ENCODE measurements around the gene ADCY4. TPM values are rescaled to one million over a fixed set of nuclear protein-coding genes. Genes with fewer than 3 reads are reported as not detected.
"Not testable (repeated sequence)": the region's sequence is repeated elsewhere in the genome, so short reads cannot be mapped to it uniquely, and the experiment has no call there.

ADCY4 gene
- total RNA-seq, 1 donor from 2014 or later, result 68.1 TPM

- ATAC-seq, result no peak
- intact Hi-C loops (cut with DNase I), result no loop called here
- DNase-seq (ENCODE audit: low spot score), result no peak
These were observed 9.2 kb upstream of the ADCY4 start for GRCh38 chr14:24343795-24344660.

DNA sequence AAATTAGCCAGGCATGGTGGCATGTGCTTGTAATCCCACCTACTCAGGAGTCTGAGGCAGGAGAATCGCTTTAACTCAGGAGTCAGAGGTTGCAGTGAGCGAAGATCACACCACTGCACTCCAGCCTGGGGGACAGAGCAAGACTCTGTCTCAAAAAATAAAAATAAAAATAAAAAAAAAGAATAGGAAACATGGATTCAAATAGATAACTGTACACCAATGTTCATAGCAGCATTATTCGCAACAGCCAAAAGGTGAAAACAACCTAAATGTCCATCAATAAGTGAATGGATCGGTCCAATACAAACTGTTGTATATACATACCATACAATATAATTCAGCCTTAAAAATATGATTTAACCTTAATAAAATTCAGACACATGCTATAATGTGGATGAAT is 8.0 kb upstream of the ADCY4 start:
- DNase-seq (ENCODE audit: low spot score) (no peak), ATAC-seq (no peak)
- intact Hi-C loops (cut with DNase I), result no loop called here

DNA sequence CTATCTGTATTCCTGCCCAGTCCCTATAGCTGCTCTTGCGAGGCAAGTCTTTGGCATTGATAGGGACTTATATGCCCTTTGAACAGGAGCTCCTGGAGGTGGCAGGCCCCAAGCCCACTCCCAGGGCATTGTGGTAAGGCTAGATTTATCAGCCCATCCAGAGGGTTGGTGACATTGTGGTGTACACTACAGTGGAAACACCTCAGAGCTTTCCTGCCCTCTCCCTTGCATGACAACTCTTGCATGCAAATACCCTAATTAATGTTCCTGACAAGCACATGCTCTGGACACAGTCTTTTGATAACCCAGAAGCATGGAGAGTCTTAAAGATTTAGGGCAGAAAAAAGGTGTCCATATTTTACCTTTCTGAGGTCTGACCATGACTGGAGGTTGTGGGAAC is 5.7 kb upstream of the ADCY4 start:
- DNase-seq (ENCODE audit: low spot score) (no peak), ATAC-seq (no peak)
- intact Hi-C loops (cut with DNase I), result no loop called here

DNA sequence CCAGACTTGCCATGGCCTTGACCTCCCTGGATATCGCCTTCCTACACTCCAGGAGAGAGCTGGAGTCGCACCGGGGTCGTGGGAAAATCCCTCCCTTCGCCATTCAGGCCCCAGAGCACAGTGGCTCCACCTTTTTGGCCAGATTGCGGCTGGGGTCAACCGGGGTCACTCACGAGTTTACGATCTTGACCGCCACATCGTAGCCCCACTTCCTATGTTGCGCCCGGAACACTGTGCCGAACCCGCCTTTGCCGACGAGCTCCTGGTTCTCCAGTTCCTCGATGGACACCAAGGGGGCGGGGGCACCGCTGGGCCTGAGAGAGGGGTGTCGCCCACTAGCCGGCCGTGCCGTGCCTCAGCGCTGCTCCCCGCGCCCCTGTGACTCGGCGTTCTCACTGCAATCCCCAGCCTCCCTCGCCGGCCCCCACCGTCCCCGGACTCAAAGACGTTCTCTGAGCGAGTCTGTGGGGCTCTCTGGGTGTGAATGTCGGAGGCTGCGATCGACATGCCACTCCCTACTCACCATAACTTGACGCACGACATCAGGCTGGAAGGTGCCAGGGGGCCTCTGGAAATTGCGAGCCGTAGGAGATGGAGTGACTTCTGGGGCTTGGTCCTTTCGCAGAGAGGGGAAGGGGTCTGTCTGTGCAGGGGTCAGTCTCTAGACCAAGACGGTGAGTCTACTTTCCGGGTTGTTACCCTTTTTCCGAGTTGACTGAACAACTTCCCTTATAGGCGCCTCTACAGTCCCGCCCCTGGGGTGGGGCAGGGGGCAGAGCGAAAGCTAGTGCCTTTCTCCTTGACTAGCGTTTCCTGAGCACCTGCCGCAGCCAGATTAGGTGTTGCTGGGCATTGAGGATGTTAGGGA is 4.6 kb upstream of the ADCY4 start, which contains the start of gene RIPK3:
Gene RIPK3 (minus strand): TSS at position 708 of the 868 bp plus-strand sequence. CDS start 165 bp downstream, at position 543.
- no peak for DNase-seq (ENCODE audit: low spot score)
- intact Hi-C loops (cut with DNase I), result no loop called here

DNA sequence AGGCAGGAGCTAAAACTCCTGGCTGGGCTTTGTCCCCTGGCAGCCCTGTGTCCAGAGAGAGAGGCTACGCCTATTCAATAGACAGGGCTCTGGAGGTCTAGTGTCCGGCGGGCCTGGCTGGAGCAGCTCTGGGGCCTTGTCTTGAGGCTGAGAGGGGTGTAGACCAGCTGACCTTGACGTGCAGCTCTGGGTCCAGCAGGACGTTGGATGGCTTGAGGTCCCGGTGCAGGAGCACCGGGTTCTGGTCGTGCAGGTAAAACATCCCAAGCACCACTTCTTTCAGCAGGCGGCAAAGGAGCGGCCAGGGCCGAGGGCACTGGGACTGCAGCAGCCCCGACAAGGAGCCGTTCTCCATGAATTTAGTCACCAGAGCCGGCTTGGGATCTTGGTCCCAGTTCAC is 4.0 kb upstream of the ADCY4 start:
- intact Hi-C loops (cut with DNase I), result no loop called here
- ATAC-seq, result no peak
- DNase-seq (ENCODE audit: low spot score), result no peak

More for the DNA sequence above, 4.6 kb upstream of the ADCY4 start, which contains the start of gene RIPK3:
- ATAC-seq, result peak; percentile 46

- intact Hi-C loops (cut with DNase I), result no loop called here
- DNase-seq (ENCODE audit: low spot score) (no peak), ATAC-seq (no peak)
These were observed 2.9 kb upstream of the ADCY4 start for GRCh38 chr14:24337824-24338175.

DNA sequence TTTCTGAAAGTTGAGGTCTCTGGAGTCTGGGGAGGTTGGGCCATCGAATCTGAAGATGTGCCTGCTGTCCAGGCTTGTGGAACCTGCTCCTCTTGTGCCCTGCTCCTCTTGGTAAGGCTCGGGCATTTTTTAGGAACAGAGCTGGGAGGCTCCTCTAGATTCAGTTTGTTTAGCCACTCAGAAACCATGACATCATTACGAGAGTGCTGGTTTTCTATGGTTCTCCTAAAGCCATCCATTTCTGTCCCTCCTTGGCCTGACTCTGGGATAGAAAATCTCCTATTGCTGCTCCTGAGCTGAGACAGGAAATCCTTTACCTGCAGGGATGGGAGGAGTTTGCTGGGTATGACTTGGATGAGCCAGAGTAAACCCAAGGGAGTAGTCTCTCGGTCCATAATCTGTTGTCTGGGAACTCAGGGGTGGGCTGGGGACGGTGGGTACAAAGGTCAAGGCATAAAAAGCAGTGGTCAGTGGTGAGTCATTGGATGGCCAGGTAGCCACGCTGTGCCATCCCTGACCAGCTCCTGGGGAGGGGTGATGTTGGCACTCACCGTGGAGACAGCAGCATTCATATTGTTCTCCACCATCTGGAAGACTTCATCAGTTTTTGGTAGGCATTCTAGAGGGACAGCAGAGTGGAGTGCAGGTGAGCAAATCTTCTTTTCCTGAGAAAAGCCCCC is 2.4 kb upstream of the ADCY4 start:
- DNase-seq (ENCODE audit: low spot score) (no peak), ATAC-seq (no peak)
- intact Hi-C loops (cut with DNase I), result no loop called here

DNA sequence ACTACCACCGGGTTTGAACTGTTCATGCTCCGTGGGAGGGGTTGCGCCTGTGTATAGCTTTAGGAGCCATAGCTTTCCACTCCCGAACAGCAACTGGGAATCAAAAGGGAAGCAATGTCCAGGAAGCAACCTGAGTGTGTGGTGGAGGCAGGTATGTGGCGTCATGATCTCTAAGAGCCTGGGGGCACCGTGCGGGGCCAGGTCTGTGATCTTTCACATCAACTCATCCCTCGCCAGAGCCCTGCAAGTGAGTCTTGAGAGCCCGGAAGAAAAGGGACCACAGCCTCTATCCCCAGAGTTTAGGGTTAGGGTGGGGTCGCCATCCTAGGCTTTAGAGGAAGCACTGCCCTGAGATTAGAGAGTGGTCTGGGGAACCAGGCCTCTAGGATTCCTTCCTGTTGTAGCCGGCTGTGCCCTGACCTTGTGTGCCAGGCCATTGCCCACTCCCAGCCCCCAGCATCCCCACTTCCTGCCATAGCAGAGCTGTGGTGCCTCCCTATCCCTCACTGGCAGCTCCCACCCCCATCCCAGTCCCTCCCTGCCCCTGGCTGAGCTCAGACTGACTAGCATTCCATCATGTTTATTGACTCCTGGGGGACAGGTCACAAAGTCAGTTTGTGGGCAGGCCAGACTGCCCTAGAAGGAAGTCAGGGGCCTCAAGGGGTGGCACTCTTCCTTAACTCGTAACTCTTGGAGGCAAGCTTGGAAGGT is 745 bp upstream of the ADCY4 start:
- intact Hi-C loops (cut with DNase I), result no loop called here
- no peak for DNase-seq (ENCODE audit: low spot score)
- ATAC-seq, result no peak

DNA sequence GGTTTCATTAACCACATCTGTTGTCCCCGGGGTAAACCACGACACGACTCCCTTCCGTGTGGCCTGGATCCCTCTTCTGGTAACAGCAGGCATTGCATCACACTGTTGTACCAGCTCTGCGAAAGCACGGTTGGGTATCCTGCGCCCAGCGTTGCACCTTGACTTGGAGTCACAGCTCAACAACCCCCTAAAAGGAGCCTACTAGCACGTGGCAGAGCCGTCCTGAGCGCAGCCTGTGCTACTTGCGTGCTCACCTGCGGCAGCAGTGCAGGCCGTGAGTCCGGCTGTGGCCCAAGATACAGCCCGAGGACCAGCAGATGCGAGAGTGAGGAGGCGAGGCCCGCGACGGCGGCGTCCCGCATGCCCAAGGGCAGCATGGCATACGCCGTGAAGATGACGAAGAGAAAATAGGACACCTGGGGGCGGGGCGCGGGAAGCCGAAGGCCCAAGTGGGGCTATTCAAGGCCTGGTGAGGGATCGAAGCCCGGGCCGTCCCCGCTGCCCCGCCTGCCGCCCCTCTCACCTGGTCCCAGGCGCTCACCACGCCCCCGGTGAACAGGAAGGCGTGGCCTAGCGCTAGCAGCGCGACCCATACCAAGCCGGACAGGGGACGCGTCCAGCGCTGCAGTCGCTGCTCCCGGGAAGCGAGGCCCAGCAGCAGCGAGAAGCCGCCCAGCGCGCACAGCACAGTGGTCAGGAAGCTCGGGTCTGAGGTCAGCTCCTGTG is 2.4 kb downstream of the ADCY4 start:
- peak; percentile 85 for DNase-seq (ENCODE audit: low spot score)
- intact Hi-C loops (cut with DNase I), result loop anchor here (5.0 kb wide), 1 partner anchor 100 kb away; no protein-coding TSS in a partner anchor
- peak; percentile 76 for ATAC-seq

GRCh38 chr14:24331731-24332267 is 3.1 kb downstream of the ADCY4 start:
- no peak for DNase-seq (ENCODE audit: low spot score)
- peak; percentile 1 for ATAC-seq

GRCh38 chr14:24330973-24331674 is 3.7 kb downstream of the ADCY4 start:
- intact Hi-C loops (cut with DNase I), result loop anchor here (5.0 kb wide), 1 partner anchor 101 kb away; no protein-coding TSS in a partner anchor
- ATAC-seq, result no peak
- no peak for DNase-seq (ENCODE audit: low spot score)

More at GRCh38 chr14:24331731-24332267, 3.1 kb downstream of the ADCY4 start:
- intact Hi-C loops (cut with DNase I), result loop anchor here (5.0 kb wide), 1 partner anchor 101 kb away; no protein-coding TSS in a partner anchor

GRCh38 chr14:24329736-24330135 is 5.1 kb downstream of the ADCY4 start:
- intact Hi-C loops (cut with DNase I), result loop anchor here (5.0 kb wide), 1 partner anchor 103 kb away; no protein-coding TSS in a partner anchor
- ATAC-seq, result peak; percentile 22
- DNase-seq (ENCODE audit: low spot score), result peak; percentile 74

DNA sequence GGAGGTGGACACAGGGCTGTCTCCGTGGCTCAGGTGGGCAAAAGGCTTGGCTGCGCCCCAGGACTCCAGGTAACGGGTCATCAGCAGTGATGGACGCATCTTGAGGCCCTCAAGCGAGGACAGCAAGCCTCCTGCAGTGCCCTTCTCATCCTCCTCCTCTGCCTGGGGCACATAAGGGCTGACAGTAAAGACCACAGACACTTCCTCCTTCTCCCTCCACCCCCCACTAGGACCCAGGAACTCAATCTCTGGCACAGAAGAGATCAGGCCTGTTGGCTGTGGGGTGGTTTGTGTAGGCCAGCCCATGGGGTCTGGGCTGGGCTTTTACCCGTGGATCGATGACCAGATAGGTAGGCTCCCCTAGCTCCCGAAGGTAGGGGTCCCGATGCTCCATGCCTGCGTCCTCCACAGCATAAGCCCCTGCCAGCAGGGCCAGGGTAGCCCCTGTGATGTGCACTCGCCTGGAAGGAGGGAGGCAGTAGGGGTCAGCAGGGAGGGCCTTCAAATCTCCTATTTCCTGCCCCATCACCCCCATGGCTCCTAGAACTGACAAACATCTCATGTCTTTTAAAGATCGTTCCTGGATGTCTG is 5.7 kb downstream of the ADCY4 start:
- intact Hi-C loops (cut with DNase I), result no loop called here
- ATAC-seq (no peak), DNase-seq (ENCODE audit: low spot score) (no peak)

- ATAC-seq; intact Hi-C loops (cut with DNase I); DNase-seq (ENCODE audit: low spot score): not testable (repeated sequence)
These were observed 7.0 kb downstream of the ADCY4 start for GRCh38 chr14:24327914-24328313.

DNA sequence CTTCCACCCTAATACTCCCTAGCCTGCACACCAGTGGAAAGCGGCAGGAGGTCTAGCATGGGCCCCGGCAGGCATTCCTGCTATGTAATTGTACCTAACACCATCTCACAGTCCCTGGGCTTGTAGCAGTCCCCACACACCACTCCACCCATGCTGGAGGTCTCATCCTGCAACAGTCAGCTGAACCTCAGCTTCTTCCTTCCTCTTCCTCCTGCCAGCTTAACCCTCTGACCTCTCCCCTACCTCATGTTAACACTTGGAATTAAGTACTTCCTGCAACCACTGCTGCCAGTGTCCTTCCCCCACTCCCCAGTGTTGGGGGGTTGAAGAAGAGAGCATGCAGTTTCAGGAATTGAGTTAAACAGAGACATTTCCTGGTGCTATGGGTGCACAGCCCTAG is 7.6 kb downstream of the ADCY4 start:
- ATAC-seq (peak; percentile 16), DNase-seq (ENCODE audit: low spot score) (no peak)
- intact Hi-C loops (cut with DNase I), result no loop called here

DNA sequence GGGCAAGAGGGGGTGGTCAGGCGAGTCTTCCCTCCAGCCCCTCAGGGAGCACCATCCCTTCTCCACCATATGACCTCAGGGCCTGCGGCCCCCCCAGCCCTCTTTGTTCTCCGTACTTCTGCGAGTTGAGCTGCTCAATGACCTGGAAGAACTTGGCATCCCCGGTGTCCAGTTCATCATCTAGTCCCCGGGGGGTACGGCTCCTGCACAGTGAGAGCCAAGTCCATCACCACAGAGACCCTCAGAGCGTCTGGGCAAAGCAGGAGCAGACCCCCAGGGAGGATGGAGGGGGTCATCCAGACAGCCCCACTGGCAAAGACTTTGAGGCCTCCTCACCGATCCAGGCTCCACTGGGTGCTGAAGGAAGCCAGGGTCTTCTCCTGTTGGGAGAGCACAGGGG is 8.9 kb downstream of the ADCY4 start:
- no peak for DNase-seq (ENCODE audit: low spot score)
- intact Hi-C loops (cut with DNase I), result no loop called here
- ATAC-seq, result no peak
